Astrocyte (in vitro differentiated cells and primary cell): ENCODE data around the gene CD8B2. TPM values are rescaled to one million over a fixed set of nuclear protein-coding genes. Genes with fewer than 3 reads are reported as not detected.

Source experiments
- DNase-seq: peaks from one replicate; pipeline ENCODE4 v3.0.0-alpha.2; 2010; ENCODE audit warnings: low read depth
- FAIRE-seq: peaks from 2 replicates; lab custom pipeline; 2011; peaks lifted over from hg19 to GRCh38; lab: Jason Lieb, UNC
- H2AFZ ChIP-seq: 2 replicates; pipeline ENCODE4 v1.6.0; 2012; ENCODE audit warnings: low read depth, low read length, inconsistent platforms
- H3K27ac ChIP-seq: 2 replicates; pipeline ENCODE4 v1.5.1; 2011; ENCODE audit warnings: low read depth, low read length, inconsistent platforms
- H3K27me3 ChIP-seq: 2 replicates; pipeline ENCODE4 v1.6.0; 2011; ENCODE audit warnings: low read length, inconsistent platforms; ENCODE audit not compliant: insufficient read depth
- H3K36me3 ChIP-seq: 2 replicates; pipeline ENCODE4 v1.5.1; 2011; ENCODE audit warnings: low read length, inconsistent platforms; ENCODE audit not compliant: insufficient read depth
- H3K4me1 ChIP-seq: 2 replicates; pipeline ENCODE4 v1.5.1; 2011; ENCODE audit warnings: low read length, inconsistent platforms; ENCODE audit not compliant: insufficient read depth
- H3K4me2 ChIP-seq: 2 replicates; pipeline ENCODE4 v1.6.0; 2012; ENCODE audit warnings: low read length, inconsistent platforms
- H3K4me3 ChIP-seq: 2 replicates; pipeline ENCODE4 v1.5.1; 2011; ENCODE audit warnings: low read depth, mild to moderate bottlenecking, low read length, inconsistent platforms; ENCODE audit not compliant: insufficient read depth
- H3K79me2 ChIP-seq: 2 replicates; pipeline ENCODE4 v1.6.0; 2012; ENCODE audit warnings: mild to moderate bottlenecking, low read length, inconsistent platforms; ENCODE audit not compliant: insufficient read depth
- H3K9ac ChIP-seq: 2 replicates; pipeline ENCODE4 v1.6.0; 2012; ENCODE audit warnings: mild to moderate bottlenecking, low read length, inconsistent platforms
- H3K9me3 ChIP-seq: 2 replicates; pipeline ENCODE4 v1.5.1; 2012; ENCODE audit warnings: low read depth, mild to moderate bottlenecking, low read length, inconsistent platforms; ENCODE audit not compliant: insufficient read depth
- H4K20me1 ChIP-seq: 2 replicates; pipeline ENCODE4 v1.6.0; 2012; ENCODE audit warnings: low read length, inconsistent platforms; ENCODE audit not compliant: insufficient read depth
- H3K27ac Mint-ChIP-seq: one replicate; pipeline ENCODE4 v1.8.0; 2021; ENCODE audit warnings: mild to moderate bottlenecking, mixed read lengths; ENCODE audit not compliant: unreplicated experiment
- H3K27me3 Mint-ChIP-seq: one replicate; pipeline ENCODE4 v1.8.0; 2021; ENCODE audit warnings: low read depth, mixed read lengths; ENCODE audit not compliant: unreplicated experiment
- H3K36me3 Mint-ChIP-seq: one replicate; pipeline ENCODE4 v1.8.0; 2021; ENCODE audit warnings: low read depth, mixed read lengths; ENCODE audit not compliant: unreplicated experiment
- H3K4me1 Mint-ChIP-seq: one replicate; pipeline ENCODE4 v1.8.0; 2021; ENCODE audit warnings: low read depth, mixed read lengths; ENCODE audit not compliant: unreplicated experiment
- H3K4me3 Mint-ChIP-seq: one replicate; pipeline ENCODE4 v1.8.0; 2021; ENCODE audit warnings: mild to moderate bottlenecking, moderate library complexity, mixed read lengths; ENCODE audit not compliant: unreplicated experiment
- H3K9me3 Mint-ChIP-seq: one replicate; pipeline ENCODE4 v1.8.0; 2021; ENCODE audit warnings: mild to moderate bottlenecking, mixed read lengths; ENCODE audit not compliant: unreplicated experiment
- EZH2 ChIP-seq: IDR thresholded peaks from 2 replicates; pipeline ENCODE4 v1.6.1; 2012; ENCODE audit warnings: mild to moderate bottlenecking, low read length, inconsistent platforms; ENCODE audit not compliant: insufficient read depth
- total RNA-seq: library from RNA; stranded (reverse); gene quantifications from 2 replicates; pipeline ENCODE4 v1.2.1, GENCODE V29; 2021
- TF ChIP-seq, protein P1 (sequence below): IDR thresholded peaks from 2 replicates; pipeline ENCODE4 v1.5.1; 2011; ENCODE audit warnings: low read depth, mild to moderate bottlenecking, inconsistent platforms, low read length, moderate library complexity; ENCODE audit not compliant: insufficient read depth

Gene CD8B2
- total RNA-seq, 1 donor from 2014 or later, result not detected

DNA sequence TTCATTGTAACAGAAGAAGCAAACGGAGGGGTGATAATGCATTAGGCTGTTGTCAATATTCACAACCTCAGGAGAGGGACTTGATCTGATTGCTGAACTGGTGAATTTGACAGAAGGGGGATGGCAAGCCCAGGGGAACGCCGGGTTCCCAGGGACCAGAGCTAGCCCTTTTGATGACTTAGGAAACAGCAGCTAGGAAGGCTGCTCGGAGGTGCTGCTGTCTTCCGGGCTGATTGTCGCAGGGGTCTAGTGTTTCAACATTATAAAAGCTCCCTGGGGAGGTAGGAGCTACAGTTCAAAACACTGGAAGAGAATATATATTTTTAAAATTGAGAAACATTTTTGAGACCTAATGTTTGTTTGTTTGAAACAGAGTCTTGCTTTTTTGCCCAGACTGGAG, 47.3 kb downstream of the CD8B2 start:
- no peak overlapping the region for H3K4me3 ChIP-seq
- H3K9me3 ChIP-seq, result no peaks in the 10 kb centered on the region

DNA sequence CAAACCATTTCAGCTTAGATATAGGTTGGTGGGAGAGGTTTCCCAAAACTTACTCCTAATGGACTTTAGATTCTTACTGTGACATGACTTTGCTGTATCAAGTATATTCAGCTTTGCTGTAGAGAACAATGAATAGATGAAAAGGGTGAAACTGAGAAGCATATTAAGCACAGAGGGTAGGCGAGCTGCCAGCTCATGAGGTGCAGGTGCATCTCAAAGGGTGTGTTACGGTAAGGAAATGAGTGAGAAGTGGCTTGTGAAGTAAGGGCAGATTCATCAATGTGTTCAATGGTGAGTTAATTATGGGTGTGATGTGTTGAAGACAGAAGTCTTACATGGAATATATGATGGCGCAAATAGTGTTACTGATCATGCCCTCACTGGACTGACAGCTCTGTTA, 49.3 kb downstream of the CD8B2 start:
- no peaks in the 10 kb centered on the region for H3K9me3 ChIP-seq
- H3K27ac Mint-ChIP-seq, result no peak overlapping the region
- no peak for FAIRE-seq

More for the DNA sequence above, 47.3 kb downstream of the CD8B2 start:
- TF ChIP-seq EZH2, result no peak
- TF ChIP-seq, protein P1, sequence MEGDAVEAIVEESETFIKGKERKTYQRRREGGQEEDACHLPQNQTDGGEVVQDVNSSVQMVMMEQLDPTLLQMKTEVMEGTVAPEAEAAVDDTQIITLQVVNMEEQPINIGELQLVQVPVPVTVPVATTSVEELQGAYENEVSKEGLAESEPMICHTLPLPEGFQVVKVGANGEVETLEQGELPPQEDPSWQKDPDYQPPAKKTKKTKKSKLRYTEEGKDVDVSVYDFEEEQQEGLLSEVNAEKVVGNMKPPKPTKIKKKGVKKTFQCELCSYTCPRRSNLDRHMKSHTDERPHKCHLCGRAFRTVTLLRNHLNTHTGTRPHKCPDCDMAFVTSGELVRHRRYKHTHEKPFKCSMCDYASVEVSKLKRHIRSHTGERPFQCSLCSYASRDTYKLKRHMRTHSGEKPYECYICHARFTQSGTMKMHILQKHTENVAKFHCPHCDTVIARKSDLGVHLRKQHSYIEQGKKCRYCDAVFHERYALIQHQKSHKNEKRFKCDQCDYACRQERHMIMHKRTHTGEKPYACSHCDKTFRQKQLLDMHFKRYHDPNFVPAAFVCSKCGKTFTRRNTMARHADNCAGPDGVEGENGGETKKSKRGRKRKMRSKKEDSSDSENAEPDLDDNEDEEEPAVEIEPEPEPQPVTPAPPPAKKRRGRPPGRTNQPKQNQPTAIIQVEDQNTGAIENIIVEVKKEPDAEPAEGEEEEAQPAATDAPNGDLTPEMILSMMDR, result no peak
- Histone ChIP-seq H3K79me2 (no peaks in the 10 kb centered on the region), H3K36me3 (no peaks in the 10 kb centered on the region), H4K20me1 (no peaks in the 10 kb centered on the region), H3K27me3 (peaks cover 5% of the 10 kb centered on the region), H3K4me1 (no peaks in the 10 kb centered on the region), H3K9ac (no peak overlapping the region), H2AFZ (no peak overlapping the region), H3K4me2 (no peak overlapping the region), H3K27ac (no peak overlapping the region)
- Mint-ChIP-seq H3K9me3 (peaks cover 6% of the 10 kb centered on the region), H3K4me3 (no peak overlapping the region), H3K4me1 (peaks cover 5% of the 10 kb centered on the region), H3K36me3 (no peaks in the 10 kb centered on the region), H3K27ac (no peak overlapping the region), H3K27me3 (peaks cover 42% of the 10 kb centered on the region)
- DNase-seq, result no peak
- FAIRE-seq, result no peak

DNA sequence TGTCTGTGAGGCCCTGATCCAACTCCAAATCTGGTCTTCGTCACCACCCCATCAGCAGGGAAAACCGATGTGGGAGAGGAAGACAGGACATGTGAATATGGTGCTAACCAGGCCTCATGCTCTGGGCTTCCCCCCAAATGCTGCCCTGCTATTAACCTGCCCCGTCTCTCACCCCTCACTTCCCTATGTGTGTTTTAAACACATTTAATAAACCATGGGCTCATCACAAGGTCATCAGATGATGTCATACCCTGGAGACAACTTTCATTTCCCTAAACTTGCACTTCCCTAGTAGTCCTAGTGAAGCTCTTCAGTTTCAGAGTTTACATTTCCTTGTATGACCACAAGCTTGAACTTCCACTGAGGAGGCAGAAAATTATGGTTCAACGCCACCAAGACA, 49.9 kb downstream of the CD8B2 start:
- Histone ChIP-seq H3K36me3 (no peaks in the 10 kb centered on the region), H3K4me1 (no peaks in the 10 kb centered on the region), H3K4me3 (no peak overlapping the region), H4K20me1 (no peaks in the 10 kb centered on the region), H3K9me3 (no peaks in the 10 kb centered on the region), H3K27ac (no peak overlapping the region), H2AFZ (no peak overlapping the region), H3K27me3 (peaks cover 12% of the 10 kb centered on the region), H3K9ac (no peak overlapping the region), H3K4me2 (no peak overlapping the region), H3K79me2 (no peaks in the 10 kb centered on the region)
- H3K27me3 Mint-ChIP-seq, result peaks cover 49% of the 10 kb centered on the region
- DNase-seq (no peak), FAIRE-seq (no peak)
- no peak for TF ChIP-seq EZH2
- TF ChIP-seq, protein P1, result no peak
- no peak overlapping the region for H3K4me3 Mint-ChIP-seq
- H3K36me3 Mint-ChIP-seq, result no peaks in the 10 kb centered on the region
- H3K9me3 Mint-ChIP-seq, result peaks cover 6% of the 10 kb centered on the region
- H3K27ac Mint-ChIP-seq, result no peak overlapping the region
- no peaks in the 10 kb centered on the region for H3K4me1 Mint-ChIP-seq

More for the DNA sequence above, 49.3 kb downstream of the CD8B2 start:
- Mint-ChIP-seq H3K4me1 (peaks cover 3% of the 10 kb centered on the region), H3K27me3 (peaks cover 45% of the 10 kb centered on the region), H3K36me3 (no peaks in the 10 kb centered on the region), H3K9me3 (peaks cover 6% of the 10 kb centered on the region), H3K4me3 (no peak overlapping the region)
- Histone ChIP-seq H3K27me3 (peaks cover 9% of the 10 kb centered on the region), H3K4me2 (no peak overlapping the region), H2AFZ (no peak overlapping the region), H3K4me3 (no peak overlapping the region), H3K79me2 (no peaks in the 10 kb centered on the region), H4K20me1 (no peaks in the 10 kb centered on the region), H3K27ac (no peak overlapping the region), H3K4me1 (no peaks in the 10 kb centered on the region), H3K36me3 (no peaks in the 10 kb centered on the region), H3K9ac (no peak overlapping the region)
- DNase-seq, result no peak
- TF ChIP-seq EZH2, result no peak
- TF ChIP-seq, protein P1, result no peak
